Fibroblast of lung (primary cell): ENCODE results near the gene RAET1E.

ENCODE experiments used
- CTCF ChIP-seq, 2 donors: IDR thresholded peaks in 1 of 2; conservative IDR thresholded peaks in 1 of 2; 1 replicate in 1 of 2; 2 replicates in 1 of 2; pipeline ENCODE4 v1.5.1; 2011 to 2012; ENCODE audit warnings: low read length in 2 of 2, control low read depth in 1 of 2, inconsistent platforms in 1 of 2, low read depth in 1 of 2, mild to moderate bottlenecking in 1 of 2
- EZH2 ChIP-seq: IDR thresholded peaks from 2 replicates; pipeline ENCODE4 v1.5.1; 2012; ENCODE audit warnings: low read length, control low read depth, mild to moderate bottlenecking; ENCODE audit errors: missing control alignments

GRCh38 chr6:149931501-149931900 lies 33.6 kb upstream of the RAET1E start:
- TF ChIP-seq EZH2 (no peak), CTCF (conservative IDR thresholded peaks at IDR 0.05 in 1 of 2, IDR thresholded peaks at IDR 0.05 in 1 of 2; ENCODE audit: low read depth in 1 of 2, low read length in 2 of 2) (no peak)
